ENCODE data around the gene ZNF654.
"Not testable (repeated sequence)": the region's sequence is repeated elsewhere in the genome, so short reads cannot be mapped to it uniquely, and the experiment has no call there.

Gene ZNF654

DNA sequence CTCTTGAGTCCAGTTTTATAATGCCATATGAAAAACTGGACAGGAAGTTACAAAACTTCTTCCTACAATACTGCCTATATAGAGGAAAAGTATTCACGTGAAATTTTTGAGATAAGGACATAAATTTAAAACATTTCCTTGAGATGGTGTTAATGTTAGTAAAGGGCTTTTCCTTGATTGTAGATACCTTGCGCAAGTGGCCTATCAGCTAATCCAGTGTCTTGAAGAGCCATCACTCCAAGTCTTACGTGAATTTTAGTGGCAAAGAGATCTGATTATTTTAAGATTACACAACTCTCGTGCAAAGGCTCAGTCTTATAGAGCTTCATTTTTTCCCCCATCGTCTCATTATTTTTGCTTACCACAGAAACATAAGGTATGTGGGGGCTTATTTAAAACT, 109.1 kb downstream of the ZNF654 start:
- no peak for FAIRE-seq
- TF ChIP-seq TAF1 (IDR thresholded peaks at IDR 0.05; ENCODE audit: low read depth, low read length), result no peak
- TF ChIP-seq PAX5 (IDR thresholded peaks at IDR 0.05; ENCODE audit: insufficient read depth, low read length, severe bottlenecking), result no peak
- no peak for TF ChIP-seq POLR2AphosphoS5 (IDR thresholded peaks at IDR 0.05; ENCODE audit: low read depth, low read length)
- TF ChIP-seq POLR2A (IDR thresholded peaks at IDR 0.05; ENCODE audit: low read depth, low read length), result no peak
- TF ChIP-seq POU2F2 (IDR thresholded peaks at IDR 0.05; ENCODE audit: low read depth, low read length), result no peak
- TF ChIP-seq SPI1 (IDR thresholded peaks at IDR 0.05; ENCODE audit: low read depth, low read length), result no peak
- DNase-seq (ENCODE audit: insufficient read length, low spot score), result no peak

DNA sequence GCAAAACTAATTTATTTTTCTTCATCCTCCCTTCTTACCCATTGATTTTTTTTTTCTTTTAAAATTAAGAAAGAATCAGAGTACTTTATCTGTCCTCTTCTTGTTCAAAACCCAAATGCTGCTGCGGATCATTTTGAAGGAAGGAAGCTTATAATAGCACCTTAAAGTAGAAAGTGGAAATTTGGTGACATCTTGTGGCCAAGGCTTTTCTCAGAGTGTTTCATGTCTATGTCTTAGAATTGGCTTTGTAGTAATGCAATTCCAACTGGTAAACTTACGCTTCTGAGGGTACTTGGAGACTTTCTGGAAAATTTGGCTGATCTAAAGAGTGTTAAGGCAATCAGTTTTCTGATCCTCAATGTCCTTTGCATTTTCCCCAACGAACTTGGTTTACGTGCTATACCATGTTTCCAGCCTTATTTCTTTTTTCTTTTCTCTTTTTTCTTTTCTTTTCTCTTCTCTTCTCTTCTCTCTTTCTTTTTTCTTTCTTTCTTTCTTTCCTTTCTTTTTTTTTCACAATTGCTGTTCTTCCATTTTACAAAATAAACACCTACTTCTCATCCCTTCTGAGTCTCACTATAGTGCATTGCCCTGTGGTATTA, 121.4 kb downstream of the ZNF654 start:
- TF ChIP-seq SPI1 (IDR thresholded peaks at IDR 0.05; ENCODE audit: low read depth, low read length), result no peak
- TF ChIP-seq TAF1 (IDR thresholded peaks at IDR 0.05; ENCODE audit: low read depth, low read length), result no peak
- TF ChIP-seq POU2F2 (IDR thresholded peaks at IDR 0.05; ENCODE audit: low read depth, low read length), result no peak
- TF ChIP-seq PAX5 (IDR thresholded peaks at IDR 0.05; ENCODE audit: insufficient read depth, low read length, severe bottlenecking), result no peak
- TF ChIP-seq POLR2A (IDR thresholded peaks at IDR 0.05; ENCODE audit: low read depth, low read length), result no peak
- no peak for TF ChIP-seq POLR2AphosphoS5 (IDR thresholded peaks at IDR 0.05; ENCODE audit: low read depth, low read length)
- DNase-seq (ENCODE audit: insufficient read length, low spot score) (peak; percentile 25), FAIRE-seq (peak; percentile 59)

DNA sequence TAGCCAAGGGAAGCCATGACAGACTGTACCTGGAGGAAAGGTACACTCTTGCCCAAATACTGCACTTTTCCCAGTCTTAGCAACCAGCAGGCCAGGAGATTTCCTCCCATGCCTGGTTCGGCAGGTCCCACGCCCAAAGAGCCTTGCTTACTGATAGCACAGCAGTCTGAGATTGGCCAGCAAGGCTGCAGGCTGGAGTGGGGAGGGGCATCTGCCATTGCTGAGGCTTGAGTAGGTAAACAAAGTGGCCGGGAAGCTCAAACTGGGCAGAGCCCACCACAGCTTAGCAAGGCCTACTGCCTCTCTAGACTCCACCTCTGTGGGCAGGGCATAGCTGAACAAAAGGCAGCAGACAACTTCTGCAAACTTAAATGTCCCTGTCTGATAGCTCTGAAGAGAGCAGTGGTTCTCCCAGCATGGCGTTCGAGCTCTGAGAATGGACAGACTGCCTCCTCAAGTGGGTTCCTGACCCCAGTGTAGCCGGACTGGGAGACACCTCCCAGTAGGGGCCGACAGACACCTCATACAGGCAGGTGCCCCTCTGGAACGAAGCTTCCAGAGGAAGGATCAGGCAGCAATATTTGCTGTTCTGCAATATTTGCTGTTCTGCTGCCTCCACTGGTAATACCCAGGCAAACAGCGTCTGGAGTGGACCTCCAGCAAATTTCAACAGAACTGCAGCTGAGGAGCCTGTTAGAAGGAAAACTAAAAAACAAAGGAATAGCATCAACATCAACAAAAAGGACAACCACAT, 123.3 kb downstream of the ZNF654 start:
- not testable (repeated sequence) for FAIRE-seq; DNase-seq (ENCODE audit: insufficient read length, low spot score)

DNA sequence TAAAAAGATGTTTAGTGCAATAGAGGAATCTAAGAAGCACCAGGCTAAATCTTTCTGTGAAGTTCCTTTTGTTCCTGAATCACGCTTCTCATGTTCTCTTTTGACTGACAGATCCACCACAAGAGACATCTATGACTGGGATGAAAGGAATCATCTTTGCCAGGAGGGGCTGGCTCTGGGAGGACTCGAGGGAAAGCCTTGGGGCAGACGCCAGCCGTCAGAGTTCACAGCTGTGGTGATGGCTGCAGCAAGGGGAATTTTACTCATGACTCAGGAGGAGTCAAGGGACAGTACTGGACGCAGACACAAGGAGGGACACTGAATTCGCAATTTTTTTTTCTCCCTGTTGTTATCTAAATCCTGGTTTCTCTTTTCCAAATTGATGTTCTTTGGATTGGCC, 129.4 kb downstream of the ZNF654 start:
- FAIRE-seq, result no peak
- DNase-seq (ENCODE audit: insufficient read length, low spot score), result no peak
- TF ChIP-seq POU2F2 (IDR thresholded peaks at IDR 0.05; ENCODE audit: low read depth, low read length) (no peak), TAF1 (IDR thresholded peaks at IDR 0.05; ENCODE audit: low read depth, low read length) (no peak), SPI1 (IDR thresholded peaks at IDR 0.05; ENCODE audit: low read depth, low read length) (no peak), POLR2A (IDR thresholded peaks at IDR 0.05; ENCODE audit: low read depth, low read length) (no peak), PAX5 (IDR thresholded peaks at IDR 0.05; ENCODE audit: insufficient read depth, low read length, severe bottlenecking) (no peak), POLR2AphosphoS5 (IDR thresholded peaks at IDR 0.05; ENCODE audit: low read depth, low read length) (no peak)

DNA sequence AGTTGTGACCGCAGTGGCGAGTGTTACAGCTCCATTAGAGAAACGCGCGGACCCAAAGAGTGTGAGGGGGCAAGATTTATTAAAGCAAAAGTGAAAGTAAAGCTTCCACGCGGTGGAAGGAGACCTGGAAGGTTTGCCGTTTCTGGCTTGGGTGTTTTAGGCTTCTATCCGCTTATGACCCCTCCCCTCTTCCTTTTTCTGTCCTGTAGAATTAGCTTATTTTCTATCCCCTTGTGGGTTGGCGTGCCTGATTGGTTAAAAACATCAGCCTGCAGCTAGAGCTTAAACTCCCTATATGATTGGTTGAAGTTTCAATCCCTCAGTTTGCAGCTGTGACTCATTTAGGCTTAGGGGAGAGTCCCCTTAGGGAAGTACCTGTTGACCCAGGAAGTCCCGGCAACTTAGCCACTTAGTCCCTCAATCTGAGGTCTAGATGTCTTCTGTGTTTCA, 130.3 kb downstream of the ZNF654 start:
- DNase-seq (ENCODE audit: insufficient read length, low spot score), result no peak
- no peak for FAIRE-seq

DNA sequence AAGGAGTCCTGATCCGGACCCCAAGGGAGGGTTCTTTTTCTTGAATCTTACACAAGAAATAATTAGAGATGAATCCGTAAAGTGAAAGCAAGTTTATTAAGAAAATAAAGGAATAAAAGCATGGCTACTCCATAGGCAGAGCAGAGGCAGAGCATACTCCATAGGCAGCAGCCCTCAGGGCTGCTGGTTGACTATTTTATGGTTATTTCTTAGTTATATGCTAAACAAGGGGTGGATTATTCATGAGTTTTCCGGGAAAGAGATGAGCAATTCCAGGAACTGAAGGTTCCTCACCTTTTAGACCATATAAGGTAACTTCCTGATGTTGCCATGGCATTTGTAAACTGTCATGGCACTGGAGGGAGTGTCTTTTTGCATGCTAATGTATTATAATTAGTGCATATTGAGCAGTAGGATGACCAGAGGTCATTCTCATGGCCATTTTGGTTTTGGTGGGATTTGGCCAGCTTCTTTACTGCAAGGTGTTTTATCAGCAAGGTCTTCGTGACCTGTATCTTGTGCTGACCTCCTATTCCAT, 132.9 kb downstream of the ZNF654 start:
- FAIRE-seq, result no peak
- no peak for DNase-seq (ENCODE audit: insufficient read length, low spot score)
- TF ChIP-seq POLR2AphosphoS5 (IDR thresholded peaks at IDR 0.05; ENCODE audit: low read depth, low read length) (no peak), POU2F2 (IDR thresholded peaks at IDR 0.05; ENCODE audit: low read depth, low read length) (no peak), POLR2A (IDR thresholded peaks at IDR 0.05; ENCODE audit: low read depth, low read length) (no peak)

More for the DNA sequence above, 130.3 kb downstream of the ZNF654 start:
- no peak for TF ChIP-seq TAF1 (IDR thresholded peaks at IDR 0.05; ENCODE audit: low read depth, low read length)
- TF ChIP-seq SPI1 (IDR thresholded peaks at IDR 0.05; ENCODE audit: low read depth, low read length), result no peak
- TF ChIP-seq POLR2AphosphoS5 (IDR thresholded peaks at IDR 0.05; ENCODE audit: low read depth, low read length), result no peak
- no peak for TF ChIP-seq POU2F2 (IDR thresholded peaks at IDR 0.05; ENCODE audit: low read depth, low read length)
- no peak for TF ChIP-seq POLR2A (IDR thresholded peaks at IDR 0.05; ENCODE audit: low read depth, low read length)
- TF ChIP-seq PAX5 (IDR thresholded peaks at IDR 0.05; ENCODE audit: insufficient read depth, low read length, severe bottlenecking), result no peak

DNA sequence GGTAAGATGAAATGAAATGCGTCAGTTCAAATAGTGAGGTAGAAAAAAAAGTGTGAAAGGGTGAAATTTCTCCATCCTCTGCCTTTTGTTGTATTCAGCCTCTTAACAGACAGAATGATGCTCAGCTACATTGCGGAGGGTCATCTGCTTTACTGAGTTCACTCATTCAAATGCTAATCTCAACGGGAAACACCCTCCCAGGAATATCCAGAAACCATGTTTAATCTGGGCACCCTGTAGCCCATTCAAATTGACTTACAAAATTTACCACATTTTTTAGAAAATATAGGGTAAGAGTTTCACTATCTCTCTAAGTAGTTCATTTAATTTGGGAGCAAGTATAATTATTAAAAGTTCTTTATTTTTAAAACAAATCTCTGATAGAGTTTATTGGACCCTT, 133.6 kb downstream of the ZNF654 start:
- DNase-seq (ENCODE audit: insufficient read length, low spot score) (no peak), FAIRE-seq (no peak)
- TF ChIP-seq PAX5 (IDR thresholded peaks at IDR 0.05; ENCODE audit: insufficient read depth, low read length, severe bottlenecking), result no peak
- TF ChIP-seq POLR2A (IDR thresholded peaks at IDR 0.05; ENCODE audit: low read depth, low read length), result no peak
- TF ChIP-seq TAF1 (IDR thresholded peaks at IDR 0.05; ENCODE audit: low read depth, low read length), result no peak
- no peak for TF ChIP-seq POU2F2 (IDR thresholded peaks at IDR 0.05; ENCODE audit: low read depth, low read length)
- TF ChIP-seq SPI1 (IDR thresholded peaks at IDR 0.05; ENCODE audit: low read depth, low read length), result no peak
- TF ChIP-seq POLR2AphosphoS5 (IDR thresholded peaks at IDR 0.05; ENCODE audit: low read depth, low read length), result no peak

All from GM12891 (cell line).